CD4-positive, alpha-beta memory T cell (primary cell): ENCODE data around the gene IGFBP5. TPM values are rescaled to one million over a fixed set of nuclear protein-coding genes. Genes with fewer than 3 reads are reported as not detected.

Experiments
- CTCF ChIA-PET: fragments of 350-600 bp; sonication (Branson Sonifier 250); formaldehyde crosslinking; loops from one replicate; lab custom pipeline; 2021; ENCODE audit warnings: inconsistent platforms; ENCODE audit not compliant: partially characterized antibody; lab: Charles Lee
- POLR2A ChIA-PET: fragments of 350-600 bp; sonication (Branson Sonifier 250); formaldehyde crosslinking; loops from one replicate; lab custom pipeline; 2021; ENCODE audit not compliant: partially characterized antibody; lab: Charles Lee
- DNase-seq, 5 donors: peaks; one replicate each; pipeline versions ENCODE4 v3.0.0 to v3.0.0-alpha.2; 2020 to 2022; ENCODE audit warnings: mixed read lengths in 1 of 5
- H3K27ac ChIP-seq: one replicate; pipeline ENCODE4 v1.7.0; 2013; ENCODE audit warnings: low read depth, low read length
- H3K27me3 ChIP-seq: 2 replicates; pipeline ENCODE4 v1.7.0; 2013; ENCODE audit warnings: mild to moderate bottlenecking, low read length, moderate library complexity; ENCODE audit not compliant: insufficient read depth
- H3K36me3 ChIP-seq: 2 replicates; pipeline ENCODE4 v1.7.0; 2013; ENCODE audit warnings: mild to moderate bottlenecking, low read length, moderate library complexity; ENCODE audit not compliant: insufficient read depth
- H3K4me1 ChIP-seq: 2 replicates; pipeline ENCODE4 v1.7.0; 2013; ENCODE audit warnings: mild to moderate bottlenecking, low read length, moderate library complexity; ENCODE audit not compliant: insufficient read depth
- H3K4me3 ChIP-seq, 2 donors: one replicate each; pipeline ENCODE4 v1.7.0; 2013; ENCODE audit warnings: low read length in 2 of 2, mild to moderate bottlenecking in 1 of 2
- H3K9me3 ChIP-seq, 2 donors: one replicate each; pipeline ENCODE4 v1.7.0; 2013; ENCODE audit warnings: low read length in 2 of 2, control low read depth in 1 of 2; ENCODE audit not compliant: control insufficient read depth in 1 of 2
- H3K27ac Mint-ChIP-seq, 7 donors: one replicate each; pipeline ENCODE4 v1.8.0; 2020 to 2021; ENCODE audit warnings: mixed read lengths in 7 of 7, mild to moderate bottlenecking in 6 of 7, inconsistent platforms in 3 of 7, moderate library complexity in 3 of 7
- H3K27me3 Mint-ChIP-seq, 2 donors: one replicate each; pipeline ENCODE4 v1.8.0; 2020 to 2021; ENCODE audit warnings: mixed read lengths in 2 of 2
- H3K36me3 Mint-ChIP-seq, 2 donors: one replicate each; pipeline ENCODE4 v1.8.0; 2020 to 2021; ENCODE audit warnings: mixed read lengths in 2 of 2, inconsistent platforms in 1 of 2, mild to moderate bottlenecking in 1 of 2
- H3K4me1 Mint-ChIP-seq, 4 donors: one replicate each; pipeline ENCODE4 v1.8.0; 2020 to 2021; ENCODE audit warnings: mixed read lengths in 4 of 4, mild to moderate bottlenecking in 1 of 4
- H3K4me3 Mint-ChIP-seq, 8 donors: one replicate each; pipeline ENCODE4 v1.8.0; 2020 to 2021; ENCODE audit warnings: mixed read lengths in 8 of 8, mild to moderate bottlenecking in 7 of 8, moderate library complexity in 6 of 8, inconsistent platforms in 3 of 8
- H3K9me3 Mint-ChIP-seq, 8 donors: one replicate each; pipeline ENCODE4 v1.8.0; 2020 to 2021; ENCODE audit warnings: mixed read lengths in 8 of 8, mild to moderate bottlenecking in 5 of 8, inconsistent platforms in 3 of 8, moderate library complexity in 1 of 8
- intact Hi-C: fragments of 100-400 bp; cut with micrococcal nuclease; formaldehyde crosslinking; loops from one replicate; pipeline ENCODE4 v1.15.1; 2023
- polyA plus RNA-seq, 2 donors: library from polyadenylated mRNA; unstranded; fragments of 300-500 nt; fragmentation: Illumina TruSeq; gene quantifications; one replicate each; pipeline ENCODE4 v1.2.3, GENCODE V29; 2021
- total RNA-seq, 2 experiments: library from RNA; stranded (reverse); gene quantifications; one replicate each; pipeline ENCODE4 v1.2.3, GENCODE V29; 2021

The IGFBP5 gene
- total and polyA plus RNA-seq, 4 experiments from 2014 or later, result 0.23 TPM; not detected in 3

DNA sequence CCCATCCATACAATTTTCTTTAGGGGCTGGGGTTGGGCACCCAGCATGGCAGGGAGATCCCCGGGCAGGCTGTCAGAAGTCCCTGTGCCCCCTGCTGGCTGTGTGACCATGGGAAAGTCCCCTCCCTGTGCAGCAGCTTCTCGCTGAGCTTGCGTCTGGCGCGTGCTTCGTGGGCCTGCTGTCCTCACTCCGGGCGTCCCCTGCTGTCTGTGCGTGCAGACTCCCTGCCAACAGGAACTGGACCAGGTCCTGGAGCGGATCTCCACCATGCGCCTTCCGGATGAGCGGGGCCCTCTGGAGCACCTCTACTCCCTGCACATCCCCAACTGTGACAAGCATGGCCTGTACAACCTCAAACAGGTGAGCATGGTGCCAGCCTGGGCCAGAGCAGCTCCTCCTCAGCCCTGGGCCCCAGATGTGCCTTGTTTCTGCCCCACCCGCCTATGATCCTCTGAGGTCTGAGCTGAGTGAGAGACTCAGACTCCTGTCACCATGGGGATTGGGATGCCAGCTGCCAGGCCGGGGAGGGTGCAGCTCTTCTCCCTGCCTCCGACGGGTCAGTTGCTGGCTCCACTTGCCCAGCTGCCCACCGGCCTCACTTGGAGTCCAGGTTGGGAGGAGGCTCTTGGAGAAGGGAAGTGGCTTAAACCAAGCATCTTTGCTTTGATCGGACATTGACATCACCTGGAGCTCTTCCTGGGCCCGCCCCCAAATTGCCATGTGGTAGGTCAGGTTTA is 33.5 kb downstream of the IGFBP5 start:
- H3K4me1 Mint-ChIP-seq, result no peaks in the 10 kb centered on the region
- POLR2A ChIA-PET, result no interaction called here
- DNase-seq, result no peak

DNA sequence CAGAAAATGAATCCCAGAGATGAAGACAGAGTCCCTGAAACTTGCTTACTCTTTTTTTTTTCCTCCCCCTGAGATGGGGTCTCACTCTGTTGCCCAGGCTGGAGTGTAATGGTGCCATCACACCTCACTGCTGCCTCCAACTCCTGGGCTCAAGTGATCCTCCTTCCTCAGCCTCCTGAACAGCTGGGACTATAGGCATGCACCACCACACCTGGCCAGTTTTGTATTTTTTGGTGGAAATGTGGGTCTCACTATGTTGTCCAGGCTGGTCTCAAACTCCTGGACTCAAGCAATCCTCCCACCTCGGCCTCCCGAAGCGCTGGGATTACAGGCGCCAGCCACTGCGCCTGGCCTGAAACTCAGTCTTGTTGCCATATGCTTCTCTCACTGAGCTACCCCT is 34.3 kb downstream of the IGFBP5 start:
- H3K27me3 Mint-ChIP-seq, result peaks cover 2% of the 10 kb centered on the region in 2 donors
- intact Hi-C loops, result no loop called here
- POLR2A ChIA-PET, result no interaction called here

More for the DNA sequence above, 33.5 kb downstream of the IGFBP5 start:
- CTCF ChIA-PET, result interaction anchor here (0.6 to 4.1 kb wide), 4 partner anchors 11 to 631 kb away, joined by 3 to 19 read pairs (median 6); no protein-coding TSS in a partner anchor
- H3K4me3 Mint-ChIP-seq, result no peak overlapping the region
- Histone ChIP-seq H3K9me3 (no peaks in the 10 kb centered on the region), H3K4me1 (no peaks in the 10 kb centered on the region), H3K4me3 (no peak overlapping the region), H3K27me3 (no peaks in the 10 kb centered on the region), H3K36me3 (no peaks in the 10 kb centered on the region), H3K27ac (no peak overlapping the region)
- intact Hi-C loops, result no loop called here
- H3K36me3 Mint-ChIP-seq, result no peaks in the 10 kb centered on the region
- H3K27ac Mint-ChIP-seq, result no peak overlapping the region
- H3K27me3 Mint-ChIP-seq, result peaks cover 2% of the 10 kb centered on the region in 2 donors
- no peaks in the 10 kb centered on the region for H3K9me3 Mint-ChIP-seq

DNA sequence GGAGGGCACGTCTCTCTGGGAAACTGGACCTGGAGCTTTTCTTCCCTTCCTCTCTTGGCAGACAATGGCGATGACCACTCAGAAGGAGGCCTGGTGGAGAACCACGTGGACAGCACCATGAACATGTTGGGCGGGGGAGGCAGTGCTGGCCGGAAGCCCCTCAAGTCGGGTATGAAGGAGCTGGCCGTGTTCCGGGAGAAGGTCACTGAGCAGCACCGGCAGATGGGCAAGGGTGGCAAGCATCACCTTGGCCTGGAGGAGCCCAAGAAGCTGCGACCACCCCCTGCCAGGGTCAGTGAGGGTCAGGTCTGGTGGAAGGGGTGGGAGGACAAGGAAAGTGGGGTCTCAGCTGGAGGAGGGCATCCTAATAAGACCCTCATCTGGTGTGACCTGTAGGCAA is 34.9 kb downstream of the IGFBP5 start:
- H3K4me3 ChIP-seq, result no peak overlapping the region
- H3K27me3 Mint-ChIP-seq, result peaks cover 2 to 3% of the 10 kb centered on the region in 2 donors
- no peaks in the 10 kb centered on the region for H3K36me3 Mint-ChIP-seq
- no peak for DNase-seq
- no peak overlapping the region for H3K4me3 Mint-ChIP-seq
- ChIA-PET CTCF (interaction anchor here (1.1 to 4.1 kb wide), 2 partner anchors 10 to 22 kb away, joined by 4 to 19 read pairs; no protein-coding TSS in a partner anchor), POLR2A (no interaction called here)
- H3K27me3 ChIP-seq, result no peaks in the 10 kb centered on the region
- H3K9me3 ChIP-seq, result no peaks in the 10 kb centered on the region
- H3K27ac Mint-ChIP-seq, result no peak overlapping the region
- H3K36me3 ChIP-seq, result no peaks in the 10 kb centered on the region
- no peaks in the 10 kb centered on the region for H3K9me3 Mint-ChIP-seq
- H3K4me1 Mint-ChIP-seq, result no peaks in the 10 kb centered on the region
- H3K27ac ChIP-seq, result no peak overlapping the region
- H3K4me1 ChIP-seq, result no peaks in the 10 kb centered on the region
- intact Hi-C loops, result no loop called here

More for the DNA sequence above, 34.3 kb downstream of the IGFBP5 start:
- Histone ChIP-seq H3K27me3 (no peaks in the 10 kb centered on the region), H3K36me3 (no peaks in the 10 kb centered on the region), H3K4me3 (no peak overlapping the region), H3K27ac (no peak overlapping the region), H3K9me3 (no peaks in the 10 kb centered on the region), H3K4me1 (no peaks in the 10 kb centered on the region)
- Mint-ChIP-seq H3K4me1 (no peaks in the 10 kb centered on the region), H3K27ac (no peak overlapping the region), H3K36me3 (no peaks in the 10 kb centered on the region), H3K9me3 (no peaks in the 10 kb centered on the region), H3K4me3 (no peak overlapping the region)
- no peak for DNase-seq
- CTCF ChIA-PET, result interaction anchor here (1.4 to 4.1 kb wide), 2 partner anchors 10 to 141 kb away, joined by 5 to 19 read pairs; no protein-coding TSS in a partner anchor

DNA sequence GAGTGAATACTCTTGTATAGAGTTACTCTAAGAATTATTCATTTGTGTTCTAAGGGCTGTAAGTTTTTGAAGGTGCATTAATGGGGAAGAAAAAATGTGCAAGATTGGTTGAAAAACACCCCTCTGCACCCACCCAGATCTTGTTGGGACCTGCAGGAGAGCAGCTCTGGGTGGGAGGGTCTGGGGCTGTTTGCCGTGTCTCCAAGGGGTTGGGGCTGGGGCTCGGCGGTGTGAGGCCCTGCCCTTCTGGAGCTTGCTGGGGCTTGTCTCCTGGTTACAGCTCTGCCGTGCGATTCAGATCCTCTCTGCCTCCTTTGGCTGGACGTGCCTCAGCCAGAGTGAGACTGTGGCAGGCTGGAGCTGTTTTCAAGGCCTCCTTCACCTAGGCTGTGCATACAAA is 36.1 kb downstream of the IGFBP5 start:
- no peaks in the 10 kb centered on the region for H3K4me1 Mint-ChIP-seq
- POLR2A ChIA-PET, result no interaction called here
- H3K27me3 Mint-ChIP-seq, result peaks cover 2 to 3% of the 10 kb centered on the region in 2 donors

DNA sequence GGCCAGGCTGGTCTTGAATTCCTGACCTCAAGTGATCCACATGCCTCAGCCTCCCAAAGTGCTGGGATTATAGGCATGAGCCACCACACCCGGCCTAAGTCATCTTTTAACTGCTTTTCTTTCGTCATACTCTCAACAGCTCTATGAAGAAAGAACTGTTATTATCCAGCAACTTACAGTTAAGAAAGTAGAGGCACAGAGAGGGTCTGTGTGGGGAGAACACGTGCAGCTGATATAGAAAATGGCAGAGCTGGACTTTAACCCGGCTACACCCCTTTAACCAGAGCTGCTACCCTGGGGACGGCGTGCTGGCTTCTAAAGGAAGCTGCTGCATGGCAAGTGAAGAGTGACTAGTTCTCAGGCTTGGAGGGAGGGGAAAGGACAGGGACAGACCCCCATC is 36.6 kb downstream of the IGFBP5 start:
- no peak overlapping the region for H3K4me3 Mint-ChIP-seq
- DNase-seq, result no peak

More for the DNA sequence above, 36.1 kb downstream of the IGFBP5 start:
- CTCF ChIA-PET, result interaction anchor here (1.1 kb wide), 1 partner anchor 23 kb away, joined by 4 read pairs; no protein-coding TSS in a partner anchor
- no peak overlapping the region for H3K27ac Mint-ChIP-seq
- intact Hi-C loops, result no loop called here
- Histone ChIP-seq H3K4me3 (no peak overlapping the region), H3K9me3 (no peaks in the 10 kb centered on the region), H3K27me3 (no peaks in the 10 kb centered on the region), H3K27ac (no peak overlapping the region), H3K4me1 (no peaks in the 10 kb centered on the region), H3K36me3 (no peaks in the 10 kb centered on the region)
- no peak overlapping the region for H3K4me3 Mint-ChIP-seq
- H3K36me3 Mint-ChIP-seq, result no peaks in the 10 kb centered on the region
- no peak for DNase-seq
- no peaks in the 10 kb centered on the region for H3K9me3 Mint-ChIP-seq

DNA sequence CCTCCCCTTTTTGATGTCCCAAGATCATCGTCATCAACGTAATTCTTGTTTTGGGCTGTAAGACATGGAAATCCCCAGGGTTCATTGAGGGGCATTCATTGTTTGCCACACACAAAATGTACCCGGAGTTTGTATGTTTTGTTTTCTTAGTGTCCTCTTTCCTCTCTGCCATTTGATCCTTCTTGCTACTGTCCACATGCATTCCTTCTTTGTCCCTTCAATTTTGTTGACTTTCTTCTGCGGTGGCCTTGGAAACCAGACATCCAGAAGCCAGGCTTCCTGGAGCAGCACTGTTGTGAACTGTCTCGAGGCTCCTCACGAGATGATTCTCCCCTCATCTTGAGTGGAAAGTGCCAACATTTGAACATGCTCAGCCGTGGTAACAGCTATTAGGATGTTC is 37.4 kb downstream of the IGFBP5 start:
- H3K9me3 Mint-ChIP-seq, result no peaks in the 10 kb centered on the region

More for the DNA sequence above, 36.6 kb downstream of the IGFBP5 start:
- Histone ChIP-seq H3K9me3 (no peaks in the 10 kb centered on the region), H3K36me3 (no peaks in the 10 kb centered on the region), H3K27me3 (no peaks in the 10 kb centered on the region), H3K27ac (no peak overlapping the region), H3K4me3 (no peak overlapping the region), H3K4me1 (no peaks in the 10 kb centered on the region)
- Mint-ChIP-seq H3K27me3 (peaks cover 2 to 3% of the 10 kb centered on the region in 2 donors), H3K9me3 (no peaks in the 10 kb centered on the region), H3K4me1 (no peaks in the 10 kb centered on the region), H3K36me3 (no peaks in the 10 kb centered on the region), H3K27ac (no peak overlapping the region)
- intact Hi-C loops, result no loop called here
- ChIA-PET POLR2A (no interaction called here), CTCF (interaction anchor here (1.0 kb wide), 1 partner anchor 9 kb away, joined by 3 read pairs; no protein-coding TSS in a partner anchor)

DNA sequence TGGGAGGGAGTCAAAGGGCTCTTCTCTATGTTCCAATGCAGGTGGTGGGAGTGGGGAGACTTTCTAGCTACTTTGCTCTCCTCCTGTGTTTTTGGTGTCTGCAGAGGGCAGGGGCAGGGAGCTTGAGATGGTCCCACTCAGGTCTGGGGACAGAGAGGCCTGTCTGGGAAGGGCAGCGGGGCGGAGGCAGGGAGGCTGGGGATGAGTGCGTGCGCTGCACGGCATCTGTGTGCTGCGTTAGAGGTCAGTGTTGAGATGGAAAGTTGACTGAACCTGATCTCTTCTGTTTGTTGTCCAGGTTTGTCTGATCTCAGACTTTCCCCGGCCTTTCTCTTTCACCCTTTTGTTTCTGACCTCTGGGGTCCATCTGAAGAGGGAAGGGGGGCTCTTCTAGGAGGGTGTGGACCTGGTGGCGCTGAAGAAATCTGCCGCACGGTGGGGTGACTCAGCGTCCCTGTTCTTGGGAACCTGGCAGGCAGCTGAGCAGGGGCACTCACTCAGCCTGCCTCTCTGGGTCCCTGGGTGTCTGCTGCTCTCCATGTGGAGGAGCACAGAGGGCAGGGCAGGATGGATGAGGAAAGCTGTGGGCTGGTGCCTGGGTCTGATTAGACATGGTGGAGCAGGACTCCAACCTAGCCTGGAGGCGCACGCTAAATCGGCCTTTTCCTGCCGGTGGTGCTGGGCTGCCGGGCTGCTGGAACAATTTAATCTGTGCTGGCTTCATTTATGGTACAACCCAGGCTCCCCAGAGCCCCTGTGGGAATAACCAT is 38.1 kb downstream of the IGFBP5 start:
- intact Hi-C loops, result no loop called here
- Mint-ChIP-seq H3K9me3 (no peaks in the 10 kb centered on the region), H3K36me3 (no peaks in the 10 kb centered on the region), H3K27ac (no peak overlapping the region), H3K4me1 (no peaks in the 10 kb centered on the region), H3K27me3 (peaks cover 2 to 3% of the 10 kb centered on the region in 2 donors), H3K4me3 (no peak overlapping the region)
- Histone ChIP-seq H3K4me3 (no peak overlapping the region), H3K27me3 (no peaks in the 10 kb centered on the region), H3K27ac (no peak overlapping the region), H3K4me1 (no peaks in the 10 kb centered on the region), H3K9me3 (no peaks in the 10 kb centered on the region), H3K36me3 (no peaks in the 10 kb centered on the region)
- DNase-seq, result no peak
- ChIA-PET POLR2A (no interaction called here), CTCF (interaction anchor here (2.1 kb wide), 1 partner anchor 9 kb away, joined by 6 read pairs; no protein-coding TSS in a partner anchor)

More for the DNA sequence above, 37.4 kb downstream of the IGFBP5 start:
- CTCF ChIA-PET, result interaction anchor here (1.0 kb wide), 1 partner anchor 10 kb away, joined by 3 read pairs; no protein-coding TSS in a partner anchor
- H3K4me3 Mint-ChIP-seq, result no peak overlapping the region
- POLR2A ChIA-PET, result no interaction called here
- peaks cover 2 to 3% of the 10 kb centered on the region in 2 donors for H3K27me3 Mint-ChIP-seq
- DNase-seq, result no peak
- Histone ChIP-seq H3K27ac (no peak overlapping the region), H3K9me3 (no peaks in the 10 kb centered on the region), H3K36me3 (no peaks in the 10 kb centered on the region), H3K4me3 (no peak overlapping the region), H3K4me1 (no peaks in the 10 kb centered on the region), H3K27me3 (no peaks in the 10 kb centered on the region)
- no peaks in the 10 kb centered on the region for H3K36me3 Mint-ChIP-seq
- intact Hi-C loops, result no loop called here
- no peak overlapping the region for H3K27ac Mint-ChIP-seq
- H3K4me1 Mint-ChIP-seq, result no peaks in the 10 kb centered on the region
